Measurements from ENCODE around the gene TEX36.
"Not testable (repeated sequence)": the region's sequence is repeated elsewhere in the genome, so short reads cannot be mapped to it uniquely, and the experiment has no call there.

The TEX36 gene

GRCh38 chr10:125628104-125629049 is 54.6 kb downstream of the TEX36 start:
- no peak for DNase-seq

DNA sequence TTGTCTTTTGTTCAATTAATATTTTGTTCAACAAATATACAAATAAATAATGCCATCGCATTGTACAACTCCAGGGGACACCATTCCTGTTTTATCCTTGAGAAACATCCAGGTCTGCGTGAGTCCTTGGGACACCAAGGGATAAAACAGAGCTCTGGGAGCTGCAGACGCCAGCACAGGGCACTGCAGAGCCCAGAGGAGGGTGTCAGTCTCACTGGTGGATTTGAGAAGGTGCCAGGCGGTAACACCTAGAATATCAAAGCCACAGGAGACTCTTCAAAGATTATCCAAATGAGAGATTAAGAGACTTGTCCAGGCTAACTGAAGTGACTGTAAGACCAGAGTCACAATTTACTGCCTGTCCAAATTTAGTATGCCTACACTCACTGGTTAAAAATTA is 55.3 kb downstream of the TEX36 start:
- no peak for DNase-seq

DNA sequence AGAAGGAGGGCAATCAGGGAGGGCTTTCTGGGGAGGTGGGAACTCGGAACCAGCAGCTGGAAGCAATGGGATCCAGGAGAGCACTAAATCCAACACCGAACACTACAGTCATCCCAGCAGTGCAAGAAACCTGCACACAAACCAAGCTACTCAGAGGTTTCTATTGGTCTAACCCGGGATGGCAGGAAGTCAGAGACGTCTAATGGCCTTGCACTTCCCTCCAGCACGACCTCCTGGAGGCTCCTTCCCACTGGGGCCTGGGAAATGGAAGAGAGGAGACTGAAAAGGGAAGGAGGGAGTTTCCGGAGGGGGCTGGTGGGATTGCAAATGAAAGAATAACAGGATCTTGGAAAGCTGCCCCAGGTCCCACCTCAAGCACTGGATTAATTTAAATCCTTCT is 56.3 kb downstream of the TEX36 start:
- DNase-seq = no peak

- no peak for DNase-seq
Measured at GRCh38 chr10:125625586-125625985, 57.4 kb downstream of the TEX36 start.

GRCh38 chr10:125624800-125625199 is 58.2 kb downstream of the TEX36 start:
- DNase-seq = no peak

DNA sequence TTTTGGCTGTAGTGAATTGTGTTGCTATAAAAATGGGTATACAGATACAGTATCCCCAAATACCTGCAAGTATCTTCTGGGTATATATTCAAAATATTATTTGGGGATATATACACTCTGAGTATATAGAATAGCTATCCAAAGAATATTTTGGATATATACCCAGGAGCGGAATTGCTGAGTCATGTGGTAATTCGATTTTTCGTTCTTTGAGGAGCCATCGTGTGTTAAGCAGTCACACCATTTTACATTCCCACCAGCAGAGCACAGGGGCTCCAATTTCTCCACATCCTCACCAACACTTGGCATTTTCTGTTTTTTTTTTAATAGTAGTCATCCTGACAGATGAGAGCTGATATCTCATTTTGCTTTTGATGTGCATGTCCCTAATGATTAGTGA is 61.9 kb downstream of the TEX36 start:
- no peak for DNase-seq

DNA sequence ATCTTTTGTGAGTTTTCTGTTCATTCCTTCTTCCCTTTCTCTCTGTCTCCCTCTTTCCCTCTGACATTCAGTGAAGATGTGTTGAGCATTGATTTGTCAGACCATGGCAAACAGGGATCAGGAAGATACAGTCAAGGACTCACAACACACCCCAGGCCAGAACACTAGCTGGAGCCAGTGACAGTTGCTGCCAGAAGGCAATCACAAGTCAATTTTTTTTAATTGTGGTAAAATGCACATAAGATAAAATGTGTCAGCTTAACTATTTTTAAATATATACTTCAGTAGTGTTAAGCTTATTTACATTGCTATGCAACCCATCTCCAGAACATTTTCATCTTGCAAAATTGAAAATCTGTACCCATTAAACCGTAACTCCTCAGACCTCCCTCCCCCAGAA is 62.6 kb downstream of the TEX36 start:
- DNase-seq = no peak

DNA sequence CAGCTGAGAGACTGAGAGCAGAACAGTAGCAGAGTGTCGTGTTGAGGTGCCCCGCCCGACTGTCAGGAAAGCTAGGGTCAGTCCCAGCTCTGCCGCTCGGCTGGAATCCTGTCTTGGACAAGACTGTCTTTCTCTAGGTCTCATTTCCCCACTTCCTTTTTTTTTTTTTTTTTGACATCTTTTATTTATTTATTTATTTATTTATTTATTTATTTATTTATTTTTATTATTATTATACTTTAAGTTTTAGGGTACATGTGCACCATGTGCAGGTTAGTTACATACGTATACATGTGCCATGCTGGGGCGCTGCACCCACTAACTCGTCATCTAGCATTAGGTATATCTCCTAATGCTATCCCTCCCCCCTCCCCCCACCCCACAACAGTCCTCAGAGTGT is 69.9 kb downstream of the TEX36 start:
- not testable (repeated sequence) for DNase-seq

DNA sequence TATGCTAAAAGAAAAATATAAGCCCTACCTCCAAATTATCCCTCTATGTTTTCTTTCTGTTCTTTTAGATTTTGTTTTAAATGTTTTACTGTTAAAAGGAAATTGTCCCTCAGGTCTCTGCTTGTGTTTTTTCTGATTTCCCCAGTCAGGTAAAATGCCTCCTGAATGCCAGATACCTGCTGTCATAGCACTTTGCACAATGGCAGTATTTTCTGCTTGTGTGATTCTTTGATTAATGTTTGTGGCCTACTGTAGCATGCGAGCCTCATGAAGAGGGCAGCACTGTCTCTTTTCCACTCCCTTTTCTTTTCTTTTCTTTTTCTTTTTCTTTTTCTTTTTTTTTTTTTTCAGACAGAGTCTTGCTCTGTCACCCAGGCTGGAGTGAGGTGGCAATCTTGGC is 71.2 kb downstream of the TEX36 start:
- DNase-seq = no peak

- no peak for DNase-seq
Measured at GRCh38 chr10:125611216-125611615, 71.7 kb downstream of the TEX36 start.

GRCh38 chr10:125609859-125610258 is 73.1 kb downstream of the TEX36 start:
- DNase-seq = no peak

DNA sequence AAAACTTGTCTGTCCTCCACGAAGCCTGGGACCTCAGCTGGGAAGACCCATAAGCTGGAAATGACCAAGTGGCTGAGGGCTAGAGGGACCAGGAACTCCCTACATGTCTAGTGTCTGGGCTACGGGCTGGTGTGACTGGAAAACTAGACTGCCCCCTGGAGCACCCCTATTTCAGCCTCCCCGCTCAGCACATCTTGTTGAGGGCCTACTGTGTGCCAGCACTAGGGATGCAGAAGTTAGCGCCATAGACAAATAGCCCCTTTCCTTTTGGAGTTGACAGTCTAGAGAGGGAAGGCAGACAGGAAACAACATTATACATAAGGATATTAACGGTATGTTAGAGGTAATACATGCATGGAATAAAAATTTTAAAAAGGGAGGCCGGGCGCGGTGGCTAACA is 74.5 kb downstream of the TEX36 start:
- DNase-seq = no peak

DNA sequence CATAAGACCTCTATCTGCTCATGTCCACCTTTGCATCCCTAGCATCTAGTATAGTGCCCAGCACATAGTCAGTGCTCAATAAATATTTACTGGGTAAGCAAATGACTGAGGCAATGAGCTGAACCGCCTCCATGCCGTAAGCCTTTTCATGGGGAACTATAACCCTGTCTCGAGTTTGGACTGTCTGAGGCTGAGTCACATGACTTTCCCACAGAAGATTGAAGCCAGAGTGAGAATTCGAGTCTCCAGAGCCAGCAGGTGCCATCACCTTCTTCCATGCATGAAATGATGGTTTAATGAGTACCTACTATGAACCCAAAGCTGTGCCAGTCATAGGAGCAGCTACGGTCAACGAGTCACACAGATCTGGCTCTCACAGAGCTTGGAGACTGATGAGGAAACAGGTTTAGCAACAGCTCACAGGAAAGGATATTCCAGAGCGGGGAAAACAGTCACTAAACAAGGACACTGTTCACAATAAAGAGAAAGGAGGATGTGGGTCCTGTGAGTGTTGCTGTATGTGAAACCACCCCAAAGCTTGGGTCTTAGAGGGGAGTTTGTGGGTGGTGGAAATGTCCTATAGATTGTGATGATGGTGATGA is 75.2 kb downstream of the TEX36 start:
- DNase-seq = no peak

DNA sequence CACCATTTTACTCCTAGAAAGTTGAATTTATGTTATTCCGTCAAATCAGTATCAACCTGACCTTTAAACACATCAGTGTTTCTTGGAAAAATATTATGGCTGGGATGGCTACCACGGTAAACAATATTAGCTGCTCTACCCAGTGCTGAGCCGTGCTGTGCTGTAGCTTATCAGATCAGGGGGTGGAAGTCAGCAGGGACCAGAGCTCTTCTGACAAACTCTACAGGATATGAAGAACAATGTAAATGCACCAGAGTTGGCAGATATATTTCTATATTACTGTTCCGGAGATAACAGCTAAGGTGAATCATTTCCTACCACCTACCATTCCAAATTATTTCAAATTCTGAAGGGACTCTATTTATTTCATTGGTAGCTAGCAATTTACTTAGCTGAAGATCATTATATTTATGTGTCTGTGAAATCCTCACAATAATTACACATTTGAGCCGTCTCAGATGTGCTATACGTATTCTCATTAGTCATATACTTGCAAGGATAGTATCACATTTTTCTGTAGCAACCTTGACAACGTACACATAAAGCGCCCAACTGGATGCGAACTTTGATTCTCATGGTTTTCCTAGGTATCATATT is 76.5 kb downstream of the TEX36 start:
- DNase-seq = no peak

All from NCI-H1694 (cell line).